Stimulated activated effector memory CD8-positive, alpha-beta T cell treated with anti-CD3 and anti-CD28 coated beads, Interleukin-12 subunit alpha, Interleukin-12 subunit beta, amount 100 ng/mL, for 72 hours (primary cell): Measurements from ENCODE around the gene NRXN2.

Source experiments
- ATAC-seq: fragments of 150-1000 bp; cut with Tn5 transposase; 2 replicates; pipeline ENCODE4 v1.10.0; 2021
- DNase-seq, 2 donors: peaks; one replicate each; pipeline ENCODE4 v3.0.0; 2021 to 2022; ENCODE audit warnings: low spot score in 2 of 2
- H3K27ac Mint-ChIP-seq: one replicate; pipeline ENCODE4 v1.8.0; 2022; ENCODE audit warnings: mild to moderate bottlenecking, mixed read lengths
- H3K36me3 Mint-ChIP-seq: one replicate; pipeline ENCODE4 v1.8.0; 2022; ENCODE audit warnings: mild to moderate bottlenecking, mixed read lengths
- H3K4me1 Mint-ChIP-seq: one replicate; pipeline ENCODE4 v1.8.0; 2022; ENCODE audit warnings: mixed read lengths
- H3K4me3 Mint-ChIP-seq: one replicate; pipeline ENCODE4 v1.8.0; 2022; ENCODE audit warnings: mild to moderate bottlenecking, mixed read lengths
- H3K9me3 Mint-ChIP-seq: one replicate; pipeline ENCODE4 v1.8.0; 2022; ENCODE audit warnings: mixed read lengths

The NRXN2 gene

GRCh38 chr11:64621283-64622019 lies 101.5 kb downstream of the NRXN2 start:
- no peak for ATAC-seq
- no peak overlapping the region for H3K27ac Mint-ChIP-seq
- no peaks in the 10 kb centered on the region for H3K9me3 Mint-ChIP-seq
- no peaks in the 10 kb centered on the region for H3K36me3 Mint-ChIP-seq
- DNase-seq = no peak
- H3K4me3 Mint-ChIP-seq = no peak overlapping the region
- H3K4me1 Mint-ChIP-seq = no peaks in the 10 kb centered on the region

- Mint-ChIP-seq H3K36me3 (no peaks in the 10 kb centered on the region), H3K4me3 (no peak overlapping the region), H3K9me3 (no peaks in the 10 kb centered on the region), H3K27ac (no peak overlapping the region), H3K4me1 (no peaks in the 10 kb centered on the region)
- ATAC-seq (no peak), DNase-seq (no peak)
Measured at GRCh38 chr11:64620381-64620971, 102.5 kb downstream of the NRXN2 start.

- Mint-ChIP-seq H3K9me3 (no peaks in the 10 kb centered on the region), H3K36me3 (no peaks in the 10 kb centered on the region), H3K4me3 (no peak overlapping the region), H3K27ac (peak overlapping the region; percentile 37), H3K4me1 (no peaks in the 10 kb centered on the region)
- ATAC-seq (no peak), DNase-seq (no peak)
Measured at GRCh38 chr11:64619811-64620380, 103.1 kb downstream of the NRXN2 start.

GRCh38 chr11:64619196-64619595 lies 103.8 kb downstream of the NRXN2 start:
- DNase-seq (no peak), ATAC-seq (no peak)
- Mint-ChIP-seq H3K9me3 (no peaks in the 10 kb centered on the region), H3K4me3 (no peak overlapping the region), H3K27ac (peak overlapping the region; percentile 37), H3K4me1 (no peaks in the 10 kb centered on the region), H3K36me3 (no peaks in the 10 kb centered on the region)

- DNase-seq (no peak), ATAC-seq (no peak)
- Mint-ChIP-seq H3K4me1 (peaks cover 8% of the 10 kb centered on the region), H3K9me3 (no peaks in the 10 kb centered on the region), H3K27ac (no peak overlapping the region), H3K36me3 (no peaks in the 10 kb centered on the region), H3K4me3 (no peak overlapping the region)
Measured at GRCh38 chr11:64616817-64617216, 106.2 kb downstream of the NRXN2 start.

- DNase-seq (no peak), ATAC-seq (no peak)
- Mint-ChIP-seq H3K4me3 (no peak overlapping the region), H3K36me3 (no peaks in the 10 kb centered on the region), H3K4me1 (peaks cover 9% of the 10 kb centered on the region), H3K27ac (no peak overlapping the region), H3K9me3 (no peaks in the 10 kb centered on the region)
Measured at GRCh38 chr11:64614917-64615316, 108.1 kb downstream of the NRXN2 start.

- H3K9me3 Mint-ChIP-seq = no peaks in the 10 kb centered on the region
- DNase-seq = no peak
- peaks cover 14% of the 10 kb centered on the region for H3K4me1 Mint-ChIP-seq
- H3K4me3 Mint-ChIP-seq = no peak overlapping the region
- H3K27ac Mint-ChIP-seq = no peak overlapping the region
- no peaks in the 10 kb centered on the region for H3K36me3 Mint-ChIP-seq
- no peak for ATAC-seq
Measured at GRCh38 chr11:64613648-64614047, 109.3 kb downstream of the NRXN2 start.

GRCh38 chr11:64611869-64612646 lies 110.9 kb downstream of the NRXN2 start:
- Mint-ChIP-seq H3K36me3 (no peaks in the 10 kb centered on the region), H3K27ac (no peak overlapping the region), H3K9me3 (no peaks in the 10 kb centered on the region), H3K4me3 (no peak overlapping the region), H3K4me1 (peaks cover 14% of the 10 kb centered on the region)
- no peak for ATAC-seq
- no peak for DNase-seq

- Mint-ChIP-seq H3K4me1 (peaks cover 14% of the 10 kb centered on the region), H3K27ac (no peak overlapping the region), H3K9me3 (no peaks in the 10 kb centered on the region), H3K4me3 (no peak overlapping the region), H3K36me3 (no peaks in the 10 kb centered on the region)
- ATAC-seq (no peak), DNase-seq (no peak)
Measured at GRCh38 chr11:64611176-64611575, 111.8 kb downstream of the NRXN2 start.

GRCh38 chr11:64610596-64610995 lies 112.4 kb downstream of the NRXN2 start:
- Mint-ChIP-seq H3K4me1 (peaks cover 14% of the 10 kb centered on the region), H3K36me3 (no peaks in the 10 kb centered on the region), H3K27ac (no peak overlapping the region), H3K9me3 (no peaks in the 10 kb centered on the region), H3K4me3 (no peak overlapping the region)
- ATAC-seq (no peak), DNase-seq (no peak)

- ATAC-seq = no peak
- DNase-seq = no peak
- Mint-ChIP-seq H3K4me1 (peaks cover 14% of the 10 kb centered on the region), H3K9me3 (no peaks in the 10 kb centered on the region), H3K36me3 (no peaks in the 10 kb centered on the region), H3K4me3 (no peak overlapping the region), H3K27ac (no peak overlapping the region)
Measured at GRCh38 chr11:64609436-64610047, 113.5 kb downstream of the NRXN2 start.

- H3K36me3 Mint-ChIP-seq = no peaks in the 10 kb centered on the region
- no peaks in the 10 kb centered on the region for H3K9me3 Mint-ChIP-seq
- H3K27ac Mint-ChIP-seq = no peak overlapping the region
Measured at GRCh38 chr11:64608636-64609035, 114.4 kb downstream of the NRXN2 start.

GRCh38 chr11:64608046-64608445 lies 115.0 kb downstream of the NRXN2 start:
- Mint-ChIP-seq H3K27ac (no peak overlapping the region), H3K36me3 (no peaks in the 10 kb centered on the region), H3K4me1 (peaks cover 14% of the 10 kb centered on the region), H3K9me3 (no peaks in the 10 kb centered on the region), H3K4me3 (no peak overlapping the region)
- DNase-seq (no peak), ATAC-seq (no peak)

More at GRCh38 chr11:64608636-64609035, 114.4 kb downstream of the NRXN2 start:
- H3K4me3 Mint-ChIP-seq = no peak overlapping the region
- H3K4me1 Mint-ChIP-seq = peaks cover 14% of the 10 kb centered on the region
- no peak for ATAC-seq
- DNase-seq = no peak

GRCh38 chr11:64607381-64607985 lies 115.5 kb downstream of the NRXN2 start:
- Mint-ChIP-seq H3K4me3 (no peak overlapping the region), H3K9me3 (no peaks in the 10 kb centered on the region), H3K4me1 (peaks cover 13% of the 10 kb centered on the region), H3K27ac (no peak overlapping the region), H3K36me3 (no peaks in the 10 kb centered on the region)
- no peak for ATAC-seq
- DNase-seq = no peak
